CD4-positive, alpha-beta T cell (primary cell): Measurements from ENCODE around the gene PBX4. TPM values are rescaled to one million over a fixed set of nuclear protein-coding genes. Genes with fewer than 3 reads are reported as not detected.

Experiments
- ATAC-seq: fragments of 200-7000 bp; cut with Tn5 transposase; one replicate; pipeline ENCODE4 v1.10.0; 2022; ENCODE audit warnings: mild to moderate bottlenecking; ENCODE audit not compliant: poor library complexity
- CTCF ChIA-PET: fragments of 350-600 bp; sonication (Branson Sonifier 250); formaldehyde crosslinking; loops from one replicate; lab custom pipeline; 2021; ENCODE audit warnings: antibody characterized with exemption, inconsistent platforms; lab: Charles Lee
- POLR2A ChIA-PET: fragments of 350-600 bp; sonication (Branson Sonifier 250); formaldehyde crosslinking; loops from one replicate; lab custom pipeline; 2021; ENCODE audit warnings: antibody characterized with exemption, inconsistent platforms; lab: Charles Lee
- DNase-seq, 14 experiments: peaks; one replicate each; pipeline ENCODE4 v3.0.0-alpha.2; 2013 to 2020; ENCODE audit warnings: mixed read lengths in 2 of 14
- H3K27ac ChIP-seq, 2 donors: one replicate each; pipeline versions ENCODE4 v1.5.1 to v1.7.0; 2013; ENCODE audit warnings: low read length in 2 of 2, low read depth in 1 of 2, mild to moderate bottlenecking in 1 of 2
- H3K27me3 ChIP-seq, 2 experiments: 1 replicate in 1 of 2; 2 replicates in 1 of 2; pipeline versions ENCODE4 v1.6.1 to v1.7.0; 2013; ENCODE audit warnings: low read length in 2 of 2, control low read depth in 1 of 2, mild to moderate bottlenecking in 1 of 2, moderate library complexity in 1 of 2; ENCODE audit not compliant: insufficient read depth in 2 of 2, control insufficient read depth in 1 of 2
- H3K36me3 ChIP-seq: one replicate; pipeline ENCODE4 v1.6.1; 2013; ENCODE audit warnings: low read length, control low read depth; ENCODE audit not compliant: insufficient read depth
- H3K4me1 ChIP-seq: one replicate; pipeline ENCODE4 v1.6.1; 2013; ENCODE audit warnings: low read length, control low read depth; ENCODE audit not compliant: insufficient read depth
- H3K4me3 ChIP-seq: one replicate; pipeline ENCODE4 v1.5.1; 2013; ENCODE audit warnings: mild to moderate bottlenecking, low read length, moderate library complexity
- H3K9me3 ChIP-seq, 2 experiments: 1 replicate in 1 of 2; 2 replicates in 1 of 2; pipeline versions ENCODE4 v1.6.1 to v1.7.0; 2013; ENCODE audit warnings: low read length in 2 of 2, mild to moderate bottlenecking in 2 of 2, control low read depth in 1 of 2, moderate library complexity in 1 of 2; ENCODE audit not compliant: control insufficient read depth in 1 of 2, insufficient read depth in 1 of 2
- H3K27ac Mint-ChIP-seq: one replicate; pipeline ENCODE4 v1.8.0; 2020; ENCODE audit warnings: mixed read lengths
- H3K27me3 Mint-ChIP-seq: one replicate; pipeline ENCODE4 v1.8.0; 2021; ENCODE audit warnings: mixed read lengths
- H3K36me3 Mint-ChIP-seq: one replicate; pipeline ENCODE4 v1.8.0; 2021; ENCODE audit warnings: low read depth, mixed read lengths
- H3K4me1 Mint-ChIP-seq: one replicate; pipeline ENCODE4 v1.8.0; 2021; ENCODE audit warnings: low read depth, mixed read lengths
- H3K4me3 Mint-ChIP-seq: one replicate; pipeline ENCODE4 v1.8.0; 2020; ENCODE audit warnings: mild to moderate bottlenecking, mixed read lengths
- H3K9me3 Mint-ChIP-seq: one replicate; pipeline ENCODE4 v1.8.0; 2020; ENCODE audit warnings: mixed read lengths
- CTCF ChIP-seq: fragments of 200-600 bp; IDR thresholded peaks from one replicate; pipeline ENCODE4 v1.8.0; 2022; ENCODE audit warnings: antibody characterized with exemption, mild to moderate bottlenecking
- intact Hi-C, 2 experiments: fragments of 100-400 bp; cut with DNase I in 1 of 2; cut with micrococcal nuclease in 1 of 2; formaldehyde crosslinking; loops; one replicate each; pipeline versions ENCODE4 v1.15.1 to v1.9.0; 2023 to 2025; cut with DNase I, micrococcal nuclease
- total RNA-seq, 174 experiments: library from RNA in 2 of 174; stranded (reverse) in 2 of 174; gene quantifications; one replicate each; pipeline ENCODE4 v1.2.3 and lab custom pipeline; 2021 to 2026

PBX4 gene
- total RNA-seq, 2 experiments from 2014 or later, result 50.1 to 51.8 TPM

GRCh38 chr19:19526581-19527370 is 91.7 kb downstream of the PBX4 start:
- no peak for DNase-seq
- Histone ChIP-seq H3K36me3 (peaks cover 50% of the 10 kb centered on the region), H3K27ac (no peak overlapping the region), H3K4me3 (no peak overlapping the region), H3K9me3 (no peaks in the 10 kb centered on the region), H3K27me3 (no peaks in the 10 kb centered on the region), H3K4me1 (peaks cover 11% of the 10 kb centered on the region)
- no peaks in the 10 kb centered on the region for H3K9me3 Mint-ChIP-seq
- ChIA-PET POLR2A (no interaction called here), CTCF (no interaction called here)
- intact Hi-C loops, result no loop called here
- ATAC-seq, result no peak
- no peak for TF ChIP-seq CTCF
- peaks cover 45% of the 10 kb centered on the region for H3K36me3 Mint-ChIP-seq
- peaks cover 6% of the 10 kb centered on the region for H3K4me1 Mint-ChIP-seq
- no peak overlapping the region for H3K4me3 Mint-ChIP-seq
- no peaks in the 10 kb centered on the region for H3K27me3 Mint-ChIP-seq
- peak overlapping the region; percentile 20 for H3K27ac Mint-ChIP-seq

- CTCF ChIA-PET, result no interaction called here
- ATAC-seq, result no peak
- no peak for DNase-seq
- Mint-ChIP-seq H3K9me3 (no peaks in the 10 kb centered on the region), H3K4me3 (no peak overlapping the region), H3K27ac (no peak overlapping the region), H3K36me3 (peaks cover 43% of the 10 kb centered on the region), H3K27me3 (no peaks in the 10 kb centered on the region), H3K4me1 (peaks cover 9% of the 10 kb centered on the region)
- POLR2A ChIA-PET, result interaction anchor here (0.5 kb wide), 1 partner anchor 12 kb away, joined by 3 read pairs; no protein-coding TSS in a partner anchor
- Histone ChIP-seq H3K27me3 (no peaks in the 10 kb centered on the region), H3K4me1 (peaks cover 11% of the 10 kb centered on the region), H3K4me3 (no peak overlapping the region), H3K27ac (no peak overlapping the region), H3K9me3 (no peaks in the 10 kb centered on the region), H3K36me3 (peaks cover 50% of the 10 kb centered on the region)
- intact Hi-C loops, result no loop called here
- no peak for TF ChIP-seq CTCF
Measured at GRCh38 chr19:19525611-19526380, 92.7 kb downstream of the PBX4 start.

- peaks cover 18% of the 10 kb centered on the region for H3K4me1 ChIP-seq
- POLR2A ChIA-PET, result interaction anchor here (0.6 kb wide), 1 partner anchor 103 kb away, joined by 3 read pairs; no protein-coding TSS in a partner anchor
- DNase-seq (no peak), ATAC-seq (no peak)
- intact Hi-C loops, result no loop called here
- CTCF ChIA-PET, result no interaction called here
- Mint-ChIP-seq H3K9me3 (no peaks in the 10 kb centered on the region), H3K27ac (no peak overlapping the region), H3K4me3 (no peak overlapping the region), H3K36me3 (peaks cover 58% of the 10 kb centered on the region), H3K27me3 (no peaks in the 10 kb centered on the region), H3K4me1 (peaks cover 17% of the 10 kb centered on the region)
- TF ChIP-seq CTCF, result no peak
- no peak overlapping the region for H3K27ac ChIP-seq
- no peaks in the 10 kb centered on the region for H3K27me3 ChIP-seq
- peaks cover 59% of the 10 kb centered on the region for H3K36me3 ChIP-seq
- H3K9me3 ChIP-seq, result no peaks in the 10 kb centered on the region
- no peak overlapping the region for H3K4me3 ChIP-seq
Measured at GRCh38 chr19:19524053-19524452, 94.4 kb downstream of the PBX4 start.
